Measurements from ENCODE around the gene KIF5B.

The KIF5B gene

GRCh38 chr10:32036922-32037321 is 19.3 kb downstream of the KIF5B start:
- Histone ChIP-seq H3K27ac (no peak overlapping the region), H3K4me3 (ENCODE audit: low read depth, low read length) (no peak overlapping the region), H3K36me3 (peaks cover 49% of the 10 kb centered on the region), H3K27me3 (ENCODE audit: insufficient read depth, low read depth, severe bottlenecking) (no peaks in the 10 kb centered on the region), H3K9me3 (ENCODE audit: severe bottlenecking) (no peaks in the 10 kb centered on the region)
- no peak for DNase-seq
- TF ChIP-seq, protein P1, sequence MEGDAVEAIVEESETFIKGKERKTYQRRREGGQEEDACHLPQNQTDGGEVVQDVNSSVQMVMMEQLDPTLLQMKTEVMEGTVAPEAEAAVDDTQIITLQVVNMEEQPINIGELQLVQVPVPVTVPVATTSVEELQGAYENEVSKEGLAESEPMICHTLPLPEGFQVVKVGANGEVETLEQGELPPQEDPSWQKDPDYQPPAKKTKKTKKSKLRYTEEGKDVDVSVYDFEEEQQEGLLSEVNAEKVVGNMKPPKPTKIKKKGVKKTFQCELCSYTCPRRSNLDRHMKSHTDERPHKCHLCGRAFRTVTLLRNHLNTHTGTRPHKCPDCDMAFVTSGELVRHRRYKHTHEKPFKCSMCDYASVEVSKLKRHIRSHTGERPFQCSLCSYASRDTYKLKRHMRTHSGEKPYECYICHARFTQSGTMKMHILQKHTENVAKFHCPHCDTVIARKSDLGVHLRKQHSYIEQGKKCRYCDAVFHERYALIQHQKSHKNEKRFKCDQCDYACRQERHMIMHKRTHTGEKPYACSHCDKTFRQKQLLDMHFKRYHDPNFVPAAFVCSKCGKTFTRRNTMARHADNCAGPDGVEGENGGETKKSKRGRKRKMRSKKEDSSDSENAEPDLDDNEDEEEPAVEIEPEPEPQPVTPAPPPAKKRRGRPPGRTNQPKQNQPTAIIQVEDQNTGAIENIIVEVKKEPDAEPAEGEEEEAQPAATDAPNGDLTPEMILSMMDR (IDR thresholded peaks at IDR 0.05; ENCODE audit: low read depth, low read length) = no peak

- Histone ChIP-seq H3K36me3 (peaks cover 59% of the 10 kb centered on the region), H3K4me3 (ENCODE audit: low read depth, low read length) (no peak overlapping the region), H3K27me3 (ENCODE audit: insufficient read depth, low read depth, severe bottlenecking) (no peaks in the 10 kb centered on the region), H3K9me3 (ENCODE audit: severe bottlenecking) (no peaks in the 10 kb centered on the region), H3K27ac (peak overlapping the region; percentile 14; the same call in 1 of the 2 replicates)
- TF ChIP-seq, protein P1 (IDR thresholded peaks at IDR 0.05; ENCODE audit: low read depth, low read length) = no peak
- DNase-seq = no peak
Measured at GRCh38 chr10:32035038-32035437, 21.2 kb downstream of the KIF5B start.

GRCh38 chr10:32033171-32033570 is 23.1 kb downstream of the KIF5B start:
- H3K4me3 ChIP-seq (ENCODE audit: low read depth, low read length) = no peak overlapping the region
- no peaks in the 10 kb centered on the region for H3K9me3 ChIP-seq (ENCODE audit: severe bottlenecking)
- no peak overlapping the region for H3K27ac ChIP-seq
- H3K27me3 ChIP-seq (ENCODE audit: insufficient read depth, low read depth, severe bottlenecking) = no peaks in the 10 kb centered on the region
- TF ChIP-seq, protein P1 (IDR thresholded peaks at IDR 0.05; ENCODE audit: low read depth, low read length) = no peak
- no peak for DNase-seq
- peaks cover 61% of the 10 kb centered on the region for H3K36me3 ChIP-seq

GRCh38 chr10:32031920-32032319 is 24.3 kb downstream of the KIF5B start:
- H3K4me3 ChIP-seq (ENCODE audit: low read depth, low read length) = no peak overlapping the region
- peaks cover 60% of the 10 kb centered on the region for H3K36me3 ChIP-seq
- no peak for DNase-seq
- no peaks in the 10 kb centered on the region for H3K27me3 ChIP-seq (ENCODE audit: insufficient read depth, low read depth, severe bottlenecking)
- H3K27ac ChIP-seq = no peak overlapping the region
- TF ChIP-seq, protein P1 (IDR thresholded peaks at IDR 0.05; ENCODE audit: low read depth, low read length) = no peak
- H3K9me3 ChIP-seq (ENCODE audit: severe bottlenecking) = no peaks in the 10 kb centered on the region

- no peaks in the 10 kb centered on the region for H3K9me3 ChIP-seq (ENCODE audit: severe bottlenecking)
- peaks cover 60% of the 10 kb centered on the region for H3K36me3 ChIP-seq
- no peak overlapping the region for H3K4me3 ChIP-seq (ENCODE audit: low read depth, low read length)
- no peak overlapping the region for H3K27ac ChIP-seq
- TF ChIP-seq, protein P1 (IDR thresholded peaks at IDR 0.05; ENCODE audit: low read depth, low read length) = no peak
- no peaks in the 10 kb centered on the region for H3K27me3 ChIP-seq (ENCODE audit: insufficient read depth, low read depth, severe bottlenecking)
- DNase-seq = no peak
Measured at GRCh38 chr10:32031424-32031823, 24.8 kb downstream of the KIF5B start.

DNA sequence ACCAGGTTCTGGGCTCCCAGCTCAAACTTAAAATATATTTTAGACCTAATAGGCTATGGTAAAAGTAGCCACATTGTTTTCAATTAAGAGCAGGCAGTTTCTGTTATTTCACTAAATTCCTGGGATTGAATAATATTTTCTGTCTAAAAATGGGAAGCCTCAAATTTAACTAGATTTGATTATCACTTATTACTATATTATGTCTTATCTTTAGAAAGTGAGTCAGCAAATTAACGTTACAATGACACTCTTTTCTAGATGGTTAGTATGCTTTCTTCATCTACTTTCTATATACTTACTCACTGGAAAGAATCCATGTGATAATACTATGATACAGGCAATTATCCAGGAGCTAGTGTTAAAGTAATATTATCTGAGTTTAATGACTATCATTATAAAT is 27.5 kb downstream of the KIF5B start:
- DNase-seq = no peak
- no peak overlapping the region for H3K4me3 ChIP-seq (ENCODE audit: low read depth, low read length)
- H3K9me3 ChIP-seq (ENCODE audit: severe bottlenecking) = no peaks in the 10 kb centered on the region
- no peak overlapping the region for H3K27ac ChIP-seq
- TF ChIP-seq, protein P1 (IDR thresholded peaks at IDR 0.05; ENCODE audit: low read depth, low read length) = no peak
- H3K27me3 ChIP-seq (ENCODE audit: insufficient read depth, low read depth, severe bottlenecking) = no peaks in the 10 kb centered on the region
- peaks cover 51% of the 10 kb centered on the region for H3K36me3 ChIP-seq

Measured in WERI-Rb-1 (cell line).